ENCODE data around the gene SMCR8.
"Not testable (repeated sequence)": the region's sequence is repeated elsewhere in the genome, so short reads cannot be mapped to it uniquely, and the experiment has no call there.

Gene SMCR8, protein sequence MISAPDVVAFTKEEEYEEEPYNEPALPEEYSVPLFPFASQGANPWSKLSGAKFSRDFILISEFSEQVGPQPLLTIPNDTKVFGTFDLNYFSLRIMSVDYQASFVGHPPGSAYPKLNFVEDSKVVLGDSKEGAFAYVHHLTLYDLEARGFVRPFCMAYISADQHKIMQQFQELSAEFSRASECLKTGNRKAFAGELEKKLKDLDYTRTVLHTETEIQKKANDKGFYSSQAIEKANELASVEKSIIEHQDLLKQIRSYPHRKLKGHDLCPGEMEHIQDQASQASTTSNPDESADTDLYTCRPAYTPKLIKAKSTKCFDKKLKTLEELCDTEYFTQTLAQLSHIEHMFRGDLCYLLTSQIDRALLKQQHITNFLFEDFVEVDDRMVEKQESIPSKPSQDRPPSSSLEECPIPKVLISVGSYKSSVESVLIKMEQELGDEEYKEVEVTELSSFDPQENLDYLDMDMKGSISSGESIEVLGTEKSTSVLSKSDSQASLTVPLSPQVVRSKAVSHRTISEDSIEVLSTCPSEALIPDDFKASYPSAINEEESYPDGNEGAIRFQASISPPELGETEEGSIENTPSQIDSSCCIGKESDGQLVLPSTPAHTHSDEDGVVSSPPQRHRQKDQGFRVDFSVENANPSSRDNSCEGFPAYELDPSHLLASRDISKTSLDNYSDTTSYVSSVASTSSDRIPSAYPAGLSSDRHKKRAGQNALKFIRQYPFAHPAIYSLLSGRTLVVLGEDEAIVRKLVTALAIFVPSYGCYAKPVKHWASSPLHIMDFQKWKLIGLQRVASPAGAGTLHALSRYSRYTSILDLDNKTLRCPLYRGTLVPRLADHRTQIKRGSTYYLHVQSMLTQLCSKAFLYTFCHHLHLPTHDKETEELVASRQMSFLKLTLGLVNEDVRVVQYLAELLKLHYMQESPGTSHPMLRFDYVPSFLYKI

DNA sequence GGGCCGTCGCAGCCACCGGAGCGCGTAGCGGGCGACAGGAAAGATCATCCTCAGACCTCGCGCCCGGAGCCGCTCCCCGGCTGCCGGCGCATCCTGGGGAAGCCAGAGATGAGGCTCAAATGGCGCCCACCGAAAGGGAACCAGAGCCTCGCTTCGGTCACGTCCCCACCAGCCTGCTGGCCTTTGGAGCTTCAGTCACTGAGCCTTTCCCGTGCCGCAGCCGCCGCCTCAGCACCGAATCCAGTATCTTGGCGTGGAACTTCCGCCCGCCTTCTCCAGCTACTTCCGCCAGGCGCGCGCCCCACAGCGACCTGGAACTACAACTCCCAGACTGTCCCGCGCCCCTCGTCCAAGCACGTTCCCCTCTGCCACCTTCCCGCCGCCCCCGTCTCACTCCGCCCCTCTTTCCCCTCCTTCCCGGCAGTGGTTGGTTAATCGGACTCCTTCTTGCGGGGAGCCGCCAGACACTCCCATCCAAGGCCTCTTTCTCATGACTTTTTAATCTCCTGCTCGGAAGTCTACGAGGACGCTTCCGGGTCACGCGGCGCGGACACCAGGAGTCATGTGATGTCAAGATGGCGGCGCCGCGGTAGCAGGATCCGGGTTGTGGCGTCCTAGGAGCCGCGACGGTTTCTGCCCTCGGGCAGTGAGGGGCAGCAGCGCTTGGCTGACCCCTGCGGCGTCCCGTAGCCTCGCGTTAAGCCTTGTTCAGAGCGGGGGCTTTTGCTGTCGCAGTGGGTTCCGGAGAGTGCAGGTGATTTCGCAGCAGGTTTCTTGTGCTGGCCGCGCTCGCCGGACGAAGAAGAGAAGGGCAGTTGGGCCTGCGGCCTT, at the start of gene SMCR8, which contains the start of gene TOP3A:
Gene SMCR8 (plus strand): TSS at position 563 of the 831 bp plus-strand sequence. CDS start 497 bp downstream, outside the sequence.
Gene TOP3A (minus strand): TSS at position 264 of the 831 bp plus-strand sequence. CDS start 216 bp downstream, at position 48.
- DNase-seq: peak; percentile 99

DNA sequence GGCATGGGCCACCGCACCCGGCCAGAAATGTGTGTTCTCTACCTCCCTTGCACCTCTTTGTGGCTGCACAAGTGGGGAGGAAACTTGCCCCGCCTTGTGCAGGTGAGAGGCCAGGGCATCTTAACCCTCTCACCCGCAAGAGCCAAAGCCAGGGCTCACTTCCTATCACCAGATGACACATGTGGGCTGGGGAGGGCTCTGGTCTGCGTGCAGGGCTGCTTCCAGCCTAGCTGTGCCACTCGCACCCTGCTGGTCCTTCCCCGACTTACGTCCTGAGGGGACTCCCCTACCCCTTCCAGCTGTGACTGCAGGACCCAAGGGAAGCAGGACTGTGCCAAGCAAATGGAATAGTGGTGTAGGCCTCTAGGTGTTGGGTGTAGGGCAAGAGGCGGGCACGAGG, 47.7 kb upstream of the SMCR8 start:
- DNase-seq: no peak

DNA sequence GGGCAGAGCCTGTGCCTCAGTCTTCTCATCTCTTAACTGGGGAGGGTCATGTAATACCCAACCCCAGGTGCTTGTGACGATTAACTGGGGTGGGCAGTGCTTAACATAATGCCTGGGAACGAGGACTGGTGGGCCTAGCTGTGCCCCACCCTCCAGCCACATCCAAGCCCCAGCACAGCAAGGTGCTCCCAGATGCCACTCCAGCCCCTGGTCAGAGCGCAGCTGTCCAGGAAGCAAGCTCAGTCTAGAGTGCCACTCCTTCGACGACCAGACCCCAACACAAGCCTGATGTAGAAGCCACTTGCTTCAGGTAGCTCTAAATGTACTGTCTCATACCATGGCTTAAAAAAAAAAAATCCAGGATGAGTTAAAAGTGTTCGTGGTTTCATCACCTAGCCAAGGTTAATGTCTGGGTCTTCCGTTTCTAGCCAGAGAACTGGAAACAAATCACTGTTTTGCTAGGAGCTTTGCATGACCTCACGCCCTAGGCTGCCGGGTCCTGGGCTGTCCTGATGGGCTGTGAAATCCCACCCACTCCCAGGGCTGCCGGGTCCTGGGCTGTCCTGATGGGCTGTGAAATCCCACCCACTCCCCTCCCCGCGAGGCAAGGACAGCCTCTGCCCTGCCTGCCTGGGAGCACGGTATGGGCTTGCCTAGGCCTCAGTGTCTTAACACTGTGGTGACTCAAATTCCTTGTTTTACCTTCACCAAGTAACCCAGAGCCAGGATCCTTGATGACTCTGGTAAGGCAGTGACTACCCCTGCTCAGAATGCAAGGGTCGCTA, 47.0 kb upstream of the SMCR8 start:
- DNase-seq: no peak

DNA sequence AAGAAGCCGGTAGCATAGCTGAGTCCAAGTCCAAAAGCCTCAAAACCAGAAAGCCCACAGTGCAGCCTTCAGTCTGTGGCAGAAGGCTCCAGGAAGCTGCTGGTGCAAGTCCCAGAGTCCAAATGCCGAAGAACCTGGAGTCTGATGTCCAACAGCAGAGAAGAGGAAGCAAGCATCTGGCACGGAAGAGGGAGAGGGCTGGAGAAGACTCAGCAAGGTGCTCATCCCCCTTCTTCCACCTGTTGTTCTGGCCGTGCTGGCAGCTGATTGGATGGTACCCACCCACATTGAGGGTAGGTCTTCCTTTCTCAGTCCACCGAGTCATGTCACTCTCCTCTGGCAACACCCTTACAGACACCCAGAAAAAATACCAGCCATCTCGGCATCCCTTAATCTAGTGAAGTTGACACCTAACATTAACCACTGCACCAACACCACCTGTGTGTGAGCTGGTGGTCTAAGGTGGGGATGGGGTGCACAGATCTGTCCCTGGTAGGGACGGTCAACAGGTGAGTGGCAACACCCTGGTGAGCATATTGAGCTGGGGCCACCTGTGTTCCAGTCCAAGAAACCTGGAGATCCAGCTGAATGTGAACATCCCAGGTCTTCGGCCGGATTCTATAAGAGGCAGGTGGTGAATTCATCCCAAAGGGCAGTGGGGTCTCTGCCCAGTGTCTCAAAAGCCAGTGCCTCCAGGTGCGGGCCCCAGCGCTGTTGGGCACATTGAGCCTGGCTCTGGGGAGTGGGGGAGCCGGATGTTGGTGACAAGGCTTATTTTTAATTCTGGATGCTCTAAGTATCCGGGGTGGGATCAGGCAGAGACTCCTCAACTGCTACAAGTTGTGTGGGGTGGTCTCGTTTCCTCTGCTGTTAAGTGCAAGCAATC, 44.8 kb upstream of the SMCR8 start:
- DNase-seq: no peak

DNA sequence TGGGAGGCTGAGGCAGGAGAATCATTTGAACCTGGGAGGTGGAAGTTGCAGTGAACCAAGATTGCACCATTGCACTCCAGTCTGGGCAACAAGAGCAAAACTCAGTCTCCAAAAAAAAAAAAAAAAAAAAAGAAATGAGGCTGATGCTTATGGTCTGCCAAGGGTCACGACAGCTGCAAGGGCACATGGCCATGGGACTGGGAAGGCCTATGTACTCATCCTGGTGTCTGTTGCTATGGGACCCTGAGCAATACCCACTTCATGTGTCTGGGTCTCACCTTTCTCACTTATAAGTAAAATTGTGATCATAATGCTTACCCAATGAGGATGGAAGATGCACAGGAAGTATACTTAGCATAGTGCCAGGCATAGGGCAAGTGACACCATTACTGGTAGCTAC, 38.0 kb upstream of the SMCR8 start:
- DNase-seq: no peak

DNA sequence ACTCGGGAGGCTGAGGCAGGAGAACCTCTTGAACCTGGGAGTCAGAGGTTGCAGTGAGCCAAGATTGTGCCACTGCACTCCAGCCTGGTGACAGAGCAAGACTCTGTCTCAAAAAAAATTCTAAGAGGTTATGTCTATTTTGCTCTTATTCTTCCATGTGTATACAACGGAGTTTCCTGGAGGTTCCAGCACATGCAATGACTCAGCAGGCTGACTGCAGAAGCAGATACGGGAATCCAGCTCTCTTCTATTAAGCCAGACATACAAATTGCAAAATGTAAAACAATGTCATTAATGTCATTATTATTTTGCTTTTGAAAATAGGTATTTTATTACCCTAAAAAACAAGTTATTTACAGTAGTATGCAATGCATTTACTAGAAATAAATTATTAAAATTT, 36.2 kb upstream of the SMCR8 start:
- no peak for DNase-seq

DNA sequence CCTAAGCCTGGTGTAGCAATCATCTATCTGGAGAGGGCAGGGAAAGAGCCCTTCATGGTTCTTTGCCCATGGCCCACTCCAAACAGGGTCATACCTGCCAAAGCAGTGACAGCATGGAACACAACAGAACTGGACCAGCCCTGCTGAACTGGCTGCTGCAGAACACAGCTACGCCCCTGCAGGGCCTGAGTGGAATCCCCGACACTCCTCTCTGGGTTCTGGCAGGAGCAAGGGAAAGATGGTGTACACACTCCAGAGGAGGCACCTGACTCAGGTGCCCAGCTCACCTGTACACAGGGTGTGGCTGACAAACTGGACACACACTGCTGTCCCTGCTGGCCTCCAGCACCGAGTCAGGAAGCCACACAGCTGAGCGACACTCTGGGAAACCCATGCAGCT, 34.8 kb upstream of the SMCR8 start:
- DNase-seq: no peak

DNA sequence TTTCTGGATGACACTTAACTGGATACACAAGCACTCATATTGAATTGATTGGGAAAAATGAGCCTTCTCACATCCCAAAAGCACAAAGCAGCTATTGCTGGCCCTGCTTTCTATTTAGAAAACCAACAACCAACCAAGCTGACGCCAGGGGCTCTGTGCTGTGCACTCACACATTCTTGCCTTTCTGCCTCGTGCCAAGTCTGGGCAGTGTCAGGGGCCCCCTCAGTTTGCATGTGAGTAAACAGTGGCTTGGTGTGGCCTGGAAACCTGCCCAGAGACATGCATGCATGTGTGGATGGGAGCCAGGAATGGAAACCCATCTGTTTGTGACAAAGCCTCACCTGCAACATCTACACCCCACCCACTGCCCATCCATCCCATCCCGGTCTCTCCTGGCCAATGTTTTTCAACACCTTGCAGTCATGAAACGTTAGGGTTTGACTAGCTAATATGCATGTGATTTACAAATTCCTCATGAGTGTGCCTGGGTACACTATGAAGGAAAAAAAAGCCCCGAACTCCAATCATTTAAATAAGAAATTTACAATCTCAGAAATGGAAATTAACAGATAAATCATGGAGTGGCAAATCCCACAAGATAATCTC, 34.2 kb upstream of the SMCR8 start:
- no peak for DNase-seq

DNA sequence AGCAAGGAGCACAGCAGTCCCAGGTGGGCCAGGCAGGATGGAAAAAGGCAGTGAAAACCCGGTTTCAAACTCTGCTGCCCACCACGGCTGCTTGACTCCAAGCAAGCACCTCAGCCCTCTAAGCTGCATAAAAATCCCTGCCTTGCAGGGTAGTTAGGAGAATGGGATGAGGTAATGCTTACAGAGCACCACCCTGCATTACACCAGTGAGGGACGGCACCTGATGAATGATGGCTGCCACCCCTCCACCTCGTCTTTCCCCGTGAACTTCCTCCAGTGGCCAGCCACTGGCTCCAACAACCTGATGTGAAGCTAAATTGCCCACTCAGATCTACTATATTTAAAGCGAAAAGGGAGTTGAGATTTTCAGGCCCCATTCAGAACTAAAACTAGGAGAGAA, 33.3 kb upstream of the SMCR8 start:
- DNase-seq: no peak

DNA sequence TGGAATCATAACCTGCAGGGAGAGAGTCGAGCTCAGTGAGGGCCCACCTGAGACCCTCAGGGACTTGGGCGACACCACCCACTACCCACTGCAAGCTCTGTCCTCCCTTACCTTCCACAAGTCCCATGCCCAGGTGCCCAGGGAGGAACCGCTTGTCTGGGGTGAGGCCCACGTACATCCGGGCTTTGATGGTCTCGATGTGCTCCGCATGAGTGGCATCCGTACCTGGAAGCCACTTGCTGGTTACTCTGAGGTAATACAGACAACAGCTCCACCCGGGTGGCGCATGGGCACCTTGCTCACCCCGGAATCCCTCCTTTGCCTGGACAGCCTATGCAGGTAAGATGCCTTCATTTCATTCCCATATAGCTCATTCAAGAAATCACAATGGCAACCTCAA, 29.8 kb upstream of the SMCR8 start:
- no peak for DNase-seq

DNA sequence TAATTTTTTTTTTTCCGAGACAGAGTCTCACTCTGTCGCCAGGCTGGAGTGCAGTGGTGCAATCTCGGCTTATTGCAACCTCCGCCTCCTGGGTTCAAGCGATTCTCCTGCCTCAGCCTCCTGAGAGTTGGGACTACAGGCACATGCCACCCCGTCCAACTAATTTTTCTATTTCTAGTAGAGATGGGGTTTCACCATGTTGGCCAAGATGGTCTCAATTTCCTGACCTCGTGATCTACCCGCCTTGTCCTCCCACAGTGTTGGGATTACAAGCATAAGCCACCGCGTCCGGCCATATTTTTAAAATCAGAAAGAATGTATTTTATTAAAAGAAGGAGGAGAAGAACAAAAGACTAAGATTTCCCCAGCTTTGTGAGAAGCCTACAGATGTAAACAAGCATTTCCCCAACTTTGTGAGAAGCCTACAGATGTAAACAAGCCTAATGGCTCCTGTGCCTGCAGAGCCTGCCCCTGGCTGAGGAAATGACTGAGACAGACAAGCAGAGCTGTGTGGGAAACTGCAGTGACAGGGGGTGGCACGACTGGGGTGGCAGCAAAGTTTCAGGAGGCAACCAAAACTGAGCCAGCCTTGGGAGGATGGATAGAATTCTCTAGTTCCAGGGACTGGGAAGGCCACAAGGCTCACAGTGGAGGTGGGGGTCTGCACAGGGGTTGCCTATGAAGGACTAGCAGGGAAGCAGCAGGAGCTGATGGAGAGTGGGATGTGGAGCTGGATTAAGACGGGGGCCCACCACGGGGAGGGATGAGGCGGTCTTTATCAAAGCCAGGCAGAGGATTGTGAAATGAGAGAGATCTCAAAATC, 23.2 kb upstream of the SMCR8 start:
- no peak for DNase-seq

DNA sequence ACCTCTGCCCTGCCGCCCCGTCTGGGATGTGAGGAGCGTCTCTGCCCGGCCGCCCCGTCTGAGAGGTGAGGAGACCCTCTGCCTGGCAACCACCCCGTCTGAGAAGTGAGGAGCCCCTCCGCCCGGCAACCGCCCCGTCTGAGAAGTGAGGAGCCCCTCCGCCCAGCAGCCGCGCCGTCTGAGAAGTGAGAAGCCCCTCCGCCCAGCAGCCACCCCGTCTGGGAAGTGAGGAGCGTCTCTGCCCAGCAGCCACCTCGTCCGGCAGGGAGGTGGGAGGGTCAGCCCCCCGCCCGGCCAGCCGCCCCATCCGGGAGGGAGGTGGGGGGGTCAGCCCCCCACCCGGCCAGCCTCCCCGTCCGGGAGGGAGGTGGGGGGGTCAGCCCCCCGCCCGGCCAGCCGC, 17.0 kb upstream of the SMCR8 start:
- DNase-seq: not testable (repeated sequence)

DNA sequence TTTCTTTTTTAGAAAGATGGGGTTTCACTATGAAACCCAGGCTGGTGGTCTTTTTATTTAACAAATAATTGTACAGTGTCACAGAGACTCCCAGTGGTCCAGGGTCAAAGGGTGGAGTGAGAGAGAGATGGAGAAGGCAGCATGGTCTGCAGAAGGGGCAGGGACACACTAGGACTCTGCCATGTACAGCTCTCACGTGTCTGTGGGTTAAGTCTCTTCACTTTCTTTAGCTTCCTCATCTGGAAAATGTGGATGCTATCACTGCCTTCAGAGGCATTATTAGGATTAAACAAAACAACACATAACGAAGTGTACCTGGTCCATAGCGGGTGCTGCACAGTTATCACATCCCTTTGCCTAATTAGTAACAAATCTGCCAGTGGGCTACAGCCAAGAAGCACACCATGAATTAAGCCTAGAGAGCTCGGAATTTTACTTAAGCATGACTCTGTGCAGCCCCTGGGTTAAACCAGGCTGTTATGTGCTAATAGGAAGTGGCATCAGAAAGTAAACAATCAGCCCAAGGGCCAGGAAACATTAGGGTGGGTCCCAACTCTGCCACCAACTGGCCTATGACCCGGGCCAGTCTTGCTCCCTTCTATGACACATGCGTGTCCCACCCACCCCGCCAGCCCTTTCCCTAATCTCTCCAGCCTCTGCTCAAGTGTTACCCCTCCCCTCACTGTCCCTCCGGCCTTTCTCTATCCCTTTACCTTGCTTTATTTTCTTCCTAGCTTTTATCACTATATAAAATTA, 14.2 kb upstream of the SMCR8 start:
- no peak for DNase-seq

DNA sequence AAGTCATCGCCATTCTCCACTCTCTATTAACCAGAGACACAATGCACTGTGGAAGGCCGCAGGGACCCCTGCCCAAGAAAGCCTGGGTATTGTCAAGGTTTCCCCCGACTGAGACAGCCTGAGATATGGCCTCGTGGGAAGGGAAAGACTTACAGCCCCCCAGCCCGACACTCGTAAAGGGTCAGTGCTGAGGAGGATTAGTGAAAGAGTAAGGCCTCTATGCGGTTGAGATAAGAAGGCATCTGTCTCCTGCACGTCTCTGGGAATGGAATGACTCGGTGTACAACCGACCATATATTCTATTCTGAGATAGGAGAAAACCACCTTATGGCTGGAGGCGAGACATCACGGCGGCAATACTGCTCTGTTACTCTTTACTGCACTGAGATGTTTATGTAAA, 11.9 kb upstream of the SMCR8 start:
- not testable (repeated sequence) for DNase-seq

DNA sequence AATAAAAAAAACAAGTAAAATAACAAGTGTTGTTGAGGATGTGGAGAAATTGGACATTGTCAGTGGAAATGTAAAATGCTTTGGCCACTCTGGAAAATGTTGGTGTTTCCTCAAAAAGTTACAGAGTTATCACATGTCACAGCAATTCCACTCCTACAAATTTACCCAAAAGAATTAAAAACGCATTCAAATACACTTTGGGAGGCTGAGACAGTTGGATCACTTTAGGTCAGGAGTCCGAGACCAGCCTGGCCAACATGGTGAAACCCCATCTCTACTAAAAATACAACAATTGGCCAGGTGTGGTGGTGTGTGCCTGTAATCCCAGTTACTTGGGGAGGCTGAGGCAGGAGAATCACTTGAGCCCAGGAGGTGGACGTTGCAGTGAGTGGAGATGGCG, 5.9 kb upstream of the SMCR8 start:
- DNase-seq: no peak

DNA sequence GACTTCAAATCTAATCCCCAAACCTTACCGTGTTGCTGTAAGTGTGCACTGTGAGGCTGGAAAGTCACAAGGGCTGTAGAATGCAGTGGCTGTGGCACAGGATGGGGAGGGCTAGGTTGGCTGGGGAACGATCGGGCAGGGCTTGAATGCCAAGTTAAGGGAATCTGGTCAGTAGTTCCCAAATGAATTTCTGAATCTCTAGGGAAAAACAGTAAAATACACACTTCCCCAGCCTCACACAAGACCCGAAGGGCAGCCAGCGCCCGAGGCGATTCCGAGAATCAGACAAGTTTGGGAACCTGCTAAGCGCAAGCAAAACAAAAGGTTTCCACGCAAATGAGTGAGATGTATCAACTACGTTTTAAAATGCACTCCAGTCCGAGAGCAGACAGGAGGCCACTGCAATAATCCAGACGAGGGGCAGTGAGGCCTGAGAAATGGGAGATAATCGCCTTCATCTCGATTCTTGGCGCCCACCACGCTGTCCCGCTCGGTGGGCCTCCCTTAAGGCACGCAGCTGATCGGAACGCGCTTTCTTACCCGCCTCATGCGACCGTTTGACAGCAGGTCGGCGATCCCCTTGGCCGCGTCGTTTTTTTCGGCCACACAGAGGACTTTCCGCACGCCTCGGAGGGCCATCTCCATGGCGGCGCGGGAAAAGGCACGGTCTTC, 898 bp upstream of the SMCR8 start:
- no peak for DNase-seq

DNA sequence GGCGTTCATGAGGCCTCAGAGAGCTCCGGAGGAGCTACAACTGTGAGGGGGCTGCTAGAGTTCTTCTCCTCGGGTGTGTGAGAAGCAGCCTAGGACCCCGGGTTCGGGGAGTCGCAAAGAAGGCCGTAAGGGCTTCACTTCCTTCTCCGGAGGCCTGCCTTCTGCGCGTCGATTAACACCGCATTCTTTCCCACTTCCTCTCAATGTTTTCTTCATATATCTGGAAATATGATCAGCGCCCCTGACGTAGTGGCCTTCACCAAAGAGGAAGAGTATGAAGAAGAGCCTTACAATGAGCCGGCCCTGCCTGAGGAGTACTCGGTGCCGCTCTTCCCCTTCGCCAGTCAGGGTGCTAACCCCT, 449 bp downstream of the SMCR8 start:
- no peak for DNase-seq

DNA sequence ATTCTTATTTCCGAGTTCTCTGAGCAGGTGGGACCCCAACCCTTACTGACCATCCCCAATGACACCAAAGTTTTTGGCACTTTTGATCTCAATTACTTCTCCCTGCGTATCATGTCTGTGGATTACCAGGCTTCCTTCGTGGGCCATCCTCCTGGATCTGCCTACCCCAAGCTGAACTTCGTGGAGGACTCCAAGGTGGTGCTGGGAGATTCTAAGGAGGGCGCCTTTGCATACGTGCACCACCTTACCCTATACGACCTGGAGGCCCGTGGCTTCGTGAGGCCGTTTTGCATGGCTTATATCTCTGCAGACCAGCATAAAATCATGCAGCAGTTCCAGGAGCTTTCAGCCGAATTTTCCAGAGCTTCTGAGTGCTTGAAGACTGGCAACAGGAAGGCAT, 868 bp downstream of the SMCR8 start:
- DNase-seq: no peak
